Left lung (tissue), 10 donors: ENCODE results near the gene CAPS. TPM values are rescaled to one million over a fixed set of nuclear protein-coding genes. Genes with fewer than 3 reads are reported as not detected.

Source experiments
- ATAC-seq: fragments of 200-7000 bp; cut with Tn5 transposase; one replicate; pipeline ENCODE4 v1.9.1; 2020; ENCODE audit warnings: moderate library complexity
- DNase-seq, 4 donors: peaks; one replicate each; pipeline ENCODE4 v3.0.0-alpha.2; 2013 to 2020
- H3K27ac ChIP-seq, 2 donors: fragments of 200-600 bp; sonication (generic) in 1 of 2; one replicate each; pipeline versions ENCODE4 v1.5.0 to v1.8.0; 2020 to 2021
- H3K27me3 ChIP-seq, 2 donors: fragments of 200-600 bp; sonication (generic) in 1 of 2; one replicate each; pipeline versions ENCODE4 v1.5.0 to v1.8.0; 2020 to 2021
- H3K36me3 ChIP-seq, 2 donors: fragments of 200-600 bp; sonication (generic) in 1 of 2; one replicate each; pipeline versions ENCODE4 v1.5.0 to v1.8.0; 2020 to 2021
- H3K4me1 ChIP-seq, 2 donors: fragments of 200-600 bp; one replicate each; pipeline ENCODE4 v1.8.0; 2021
- H3K4me3 ChIP-seq, 2 donors: fragments of 200-600 bp; sonication (generic) in 1 of 2; one replicate each; pipeline versions ENCODE4 v1.5.0 to v1.8.0; 2020 to 2021; ENCODE audit warnings: mild to moderate bottlenecking in 1 of 2
- H3K9me3 ChIP-seq, 2 donors: fragments of 200-600 bp; sonication (generic) in 1 of 2; one replicate each; pipeline versions ENCODE4 v1.5.0 to v1.8.0; 2020 to 2021
- intact Hi-C, 2 donors: fragments of 100-400 bp; cut with DNase I; formaldehyde crosslinking; loops; one replicate each; pipeline versions ENCODE4 v1.11.2 to v1.14.2; 2022
- polyA plus RNA-seq, 6 donors: library from polyadenylated mRNA; unstranded; fragments of 120-200 nt; gene quantifications; one replicate each; pipeline ENCODE4 v1.2.1, GENCODE V29; 2013; ENCODE audit not compliant: insufficient read length in 6 of 6
- total RNA-seq, 2 donors: library from RNA; stranded (reverse); fragmentation: NEBNext Ultra II Directional; extraction: Animal tissue kit (Norgen Biotek cat#: 25700); gene quantifications; one replicate each; pipeline ENCODE4 v1.2.1, GENCODE V29; 2021
- TF ChIP-seq, protein P1 (sequence below), 2 donors: fragments of 200-600 bp; sonication (generic) in 1 of 2; IDR thresholded peaks; one replicate each; pipeline versions ENCODE4 v1.5.0 to v1.8.0; 2021; ENCODE audit warnings: antibody characterized with exemption in 2 of 2
- donor health status: DM: no; HTN: yes; CAD: no.
- donor health status: DM: no; HTN: no; CAD: no.

CAPS gene
- total and polyA plus RNA-seq, 8 donors, result 8.8 to 44.9 (median 28.3) TPM

GRCh38 chr19:5911366-5911765 lies 2.7 kb upstream of the CAPS start:
- TF ChIP-seq, protein P1, sequence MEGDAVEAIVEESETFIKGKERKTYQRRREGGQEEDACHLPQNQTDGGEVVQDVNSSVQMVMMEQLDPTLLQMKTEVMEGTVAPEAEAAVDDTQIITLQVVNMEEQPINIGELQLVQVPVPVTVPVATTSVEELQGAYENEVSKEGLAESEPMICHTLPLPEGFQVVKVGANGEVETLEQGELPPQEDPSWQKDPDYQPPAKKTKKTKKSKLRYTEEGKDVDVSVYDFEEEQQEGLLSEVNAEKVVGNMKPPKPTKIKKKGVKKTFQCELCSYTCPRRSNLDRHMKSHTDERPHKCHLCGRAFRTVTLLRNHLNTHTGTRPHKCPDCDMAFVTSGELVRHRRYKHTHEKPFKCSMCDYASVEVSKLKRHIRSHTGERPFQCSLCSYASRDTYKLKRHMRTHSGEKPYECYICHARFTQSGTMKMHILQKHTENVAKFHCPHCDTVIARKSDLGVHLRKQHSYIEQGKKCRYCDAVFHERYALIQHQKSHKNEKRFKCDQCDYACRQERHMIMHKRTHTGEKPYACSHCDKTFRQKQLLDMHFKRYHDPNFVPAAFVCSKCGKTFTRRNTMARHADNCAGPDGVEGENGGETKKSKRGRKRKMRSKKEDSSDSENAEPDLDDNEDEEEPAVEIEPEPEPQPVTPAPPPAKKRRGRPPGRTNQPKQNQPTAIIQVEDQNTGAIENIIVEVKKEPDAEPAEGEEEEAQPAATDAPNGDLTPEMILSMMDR (IDR thresholded peaks at IDR 0.05), result no peak
- H3K27me3 ChIP-seq, result no peaks in the 10 kb centered on the region
- no peak for DNase-seq
- no peak overlapping the region for H3K4me3 ChIP-seq
- H3K4me1 ChIP-seq, result peaks cover 0 to 7% of the 10 kb centered on the region in 2 donors
- H3K27ac ChIP-seq, result no peak overlapping the region
- intact Hi-C loops, result no loop called here
- ATAC-seq, result no peak
- no peaks in the 10 kb centered on the region for H3K9me3 ChIP-seq
- peaks cover 0 to 48% of the 10 kb centered on the region in 2 donors for H3K36me3 ChIP-seq

GRCh38 chr19:5914358-5914774 lies 312 bp downstream of the CAPS start:
- intact Hi-C loops, result no loop called here
- TF ChIP-seq, protein P1 (IDR thresholded peaks at IDR 0.05), result no peak
- H3K27me3 ChIP-seq, result no peaks in the 10 kb centered on the region
- peaks cover 0 to 71% of the 10 kb centered on the region in 2 donors for H3K36me3 ChIP-seq
- peak in 1 of 4 donors; percentile 75 for DNase-seq
- ATAC-seq, result peak; percentile 21
- peaks cover 0 to 7% of the 10 kb centered on the region in 2 donors for H3K4me1 ChIP-seq
- peak overlapping the region in 1 of 2 donors; percentile 60 for H3K27ac ChIP-seq
- H3K9me3 ChIP-seq, result no peaks in the 10 kb centered on the region
- no peak overlapping the region for H3K4me3 ChIP-seq

GRCh38 chr19:5914946-5915781 lies 1.1 kb downstream of the CAPS start:
- peak in 2 of 4 donors; percentile 74 to 76 for DNase-seq
- no peaks in the 10 kb centered on the region for H3K9me3 ChIP-seq
- no peak overlapping the region for H3K27ac ChIP-seq
- intact Hi-C loops, result no loop called here
- H3K4me3 ChIP-seq, result no peak overlapping the region
- TF ChIP-seq, protein P1 (IDR thresholded peaks at IDR 0.05), result no peak
- peaks cover 0 to 71% of the 10 kb centered on the region in 2 donors for H3K36me3 ChIP-seq
- no peaks in the 10 kb centered on the region for H3K27me3 ChIP-seq
- H3K4me1 ChIP-seq, result peaks cover 0 to 7% of the 10 kb centered on the region in 2 donors
- peak; percentile 74 for ATAC-seq

DNA sequence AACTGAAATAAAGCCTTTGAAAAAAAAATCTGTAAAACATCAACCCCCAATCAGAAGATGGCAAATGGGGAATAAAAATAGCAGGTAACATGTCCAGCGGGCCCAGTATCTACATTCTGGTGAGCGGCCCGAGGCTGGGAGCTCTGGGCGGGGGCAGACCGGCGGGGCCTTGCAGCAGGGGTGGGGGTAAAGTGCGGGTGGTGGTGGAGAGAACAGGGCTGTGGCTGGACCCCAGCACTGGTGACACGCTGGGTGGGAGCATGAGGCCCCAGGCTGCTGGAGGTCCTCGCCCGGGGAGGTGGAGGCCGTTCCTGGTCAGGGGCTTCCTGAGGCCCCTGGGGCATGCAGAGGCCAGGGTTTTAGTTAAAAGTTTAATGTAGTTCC lies 1.7 kb downstream of the CAPS start:
- Histone ChIP-seq H3K9me3 (no peaks in the 10 kb centered on the region), H3K27ac (no peak overlapping the region), H3K36me3 (peaks cover 0 to 71% of the 10 kb centered on the region in 2 donors), H3K4me3 (no peak overlapping the region), H3K4me1 (peaks cover 0 to 7% of the 10 kb centered on the region in 2 donors), H3K27me3 (no peaks in the 10 kb centered on the region)
- intact Hi-C loops, result no loop called here
- DNase-seq (no peak), ATAC-seq (no peak)
- TF ChIP-seq, protein P1 (IDR thresholded peaks at IDR 0.05), result no peak

GRCh38 chr19:5916181-5916708 lies 2.2 kb downstream of the CAPS start:
- no peak overlapping the region for H3K27ac ChIP-seq
- TF ChIP-seq, protein P1 (IDR thresholded peaks at IDR 0.05), result no peak
- H3K9me3 ChIP-seq, result no peaks in the 10 kb centered on the region
- no peaks in the 10 kb centered on the region for H3K27me3 ChIP-seq
- intact Hi-C loops, result no loop called here
- H3K36me3 ChIP-seq, result peaks cover 0 to 72% of the 10 kb centered on the region in 2 donors
- peaks cover 0 to 7% of the 10 kb centered on the region in 2 donors for H3K4me1 ChIP-seq
- ATAC-seq (no peak), DNase-seq (no peak)
- H3K4me3 ChIP-seq, result no peak overlapping the region
